ENCODE data around the gene TMEM134.

The TMEM134 gene

GRCh38 chr11:67441098-67441563 lies 27.9 kb downstream of the TMEM134 start:
- DNase-seq (ENCODE audit: low read depth in 1 of 2, low spot score in 1 of 2) = no peak
- TF ChIP-seq JUND (IDR thresholded peaks at IDR 0.05; ENCODE audit: low read depth) = no peak
- in situ Hi-C loops (cut with HindIII; ENCODE audit: low pct_unique_long_range_greater_than_20kb, low sequenced_read_pairs) = no loop called here

- in situ Hi-C loops (cut with HindIII; ENCODE audit: low pct_unique_long_range_greater_than_20kb, low sequenced_read_pairs) = no loop called here
- TF ChIP-seq JUND (IDR thresholded peaks at IDR 0.05; ENCODE audit: low read depth) = no peak
- no peak for DNase-seq (ENCODE audit: low read depth in 1 of 2, low spot score in 1 of 2)
These were observed 28.6 kb downstream of the TMEM134 start for GRCh38 chr11:67440229-67441097.

GRCh38 chr11:67439321-67440228 lies 29.5 kb downstream of the TMEM134 start:
- TF ChIP-seq JUND (IDR thresholded peaks at IDR 0.05; ENCODE audit: low read depth) = no peak
- in situ Hi-C loops (cut with HindIII; ENCODE audit: low pct_unique_long_range_greater_than_20kb, low sequenced_read_pairs) = no loop called here
- peak; percentile 56 to 59 for DNase-seq (ENCODE audit: low read depth in 1 of 2, low spot score in 1 of 2)

GRCh38 chr11:67438158-67438902 lies 30.7 kb downstream of the TMEM134 start:
- no peak for TF ChIP-seq JUND (IDR thresholded peaks at IDR 0.05; ENCODE audit: low read depth)
- in situ Hi-C loops (cut with HindIII; ENCODE audit: low pct_unique_long_range_greater_than_20kb, low sequenced_read_pairs) = no loop called here
- no peak for DNase-seq (ENCODE audit: low read depth in 1 of 2, low spot score in 1 of 2)

GRCh38 chr11:67437809-67438157 lies 31.3 kb downstream of the TMEM134 start:
- in situ Hi-C loops (cut with HindIII; ENCODE audit: low pct_unique_long_range_greater_than_20kb, low sequenced_read_pairs) = no loop called here
- DNase-seq (ENCODE audit: low read depth in 1 of 2, low spot score in 1 of 2) = no peak
- TF ChIP-seq JUND (IDR thresholded peaks at IDR 0.05; ENCODE audit: low read depth) = no peak

- DNase-seq (ENCODE audit: low read depth in 1 of 2, low spot score in 1 of 2) = no peak
- TF ChIP-seq JUND (IDR thresholded peaks at IDR 0.05; ENCODE audit: low read depth) = no peak
- in situ Hi-C loops (cut with HindIII; ENCODE audit: low pct_unique_long_range_greater_than_20kb, low sequenced_read_pairs) = no loop called here
These were observed 31.8 kb downstream of the TMEM134 start, which contains the start of gene PTPRCAP for GRCh38 chr11:67437082-67437808. TSS of gene PTPRCAP (minus strand) at chr11:67437682. CDS start at chr11:67437619, 63 bp downstream.

GRCh38 chr11:67436459-67437081 lies 32.5 kb downstream of the TMEM134 start:
- in situ Hi-C loops (cut with HindIII; ENCODE audit: low pct_unique_long_range_greater_than_20kb, low sequenced_read_pairs) = no loop called here
- no peak for TF ChIP-seq JUND (IDR thresholded peaks at IDR 0.05; ENCODE audit: low read depth)
- peak; percentile 53 to 60 for DNase-seq (ENCODE audit: low read depth in 1 of 2, low spot score in 1 of 2)

- no peak for DNase-seq (ENCODE audit: low read depth in 1 of 2, low spot score in 1 of 2)
- TF ChIP-seq JUND (IDR thresholded peaks at IDR 0.05; ENCODE audit: low read depth) = no peak
- in situ Hi-C loops (cut with HindIII; ENCODE audit: low pct_unique_long_range_greater_than_20kb, low sequenced_read_pairs) = no loop called here
These were observed 33.2 kb downstream of the TMEM134 start for GRCh38 chr11:67435727-67436458.

- in situ Hi-C loops (cut with HindIII; ENCODE audit: low pct_unique_long_range_greater_than_20kb, low sequenced_read_pairs) = no loop called here
- DNase-seq (ENCODE audit: low read depth in 1 of 2, low spot score in 1 of 2) = no peak
These were observed 33.9 kb downstream of the TMEM134 start for GRCh38 chr11:67435031-67435726.

GRCh38 chr11:67434395-67434881 lies 34.6 kb downstream of the TMEM134 start:
- no peak for TF ChIP-seq JUND (IDR thresholded peaks at IDR 0.05; ENCODE audit: low read depth)
- DNase-seq (ENCODE audit: low read depth in 1 of 2, low spot score in 1 of 2) = no peak
- in situ Hi-C loops (cut with HindIII; ENCODE audit: low pct_unique_long_range_greater_than_20kb, low sequenced_read_pairs) = no loop called here

More at GRCh38 chr11:67435031-67435726, 33.9 kb downstream of the TMEM134 start:
- no peak for TF ChIP-seq JUND (IDR thresholded peaks at IDR 0.05; ENCODE audit: low read depth)
